ENCODE data around the gene SCGB1C2. TPM values are rescaled to one million over a fixed set of nuclear protein-coding genes. Genes with fewer than 3 reads are reported as not detected.

Gene SCGB1C2
- total RNA-seq, 2 experiments from 2014 or later, result not detected

DNA sequence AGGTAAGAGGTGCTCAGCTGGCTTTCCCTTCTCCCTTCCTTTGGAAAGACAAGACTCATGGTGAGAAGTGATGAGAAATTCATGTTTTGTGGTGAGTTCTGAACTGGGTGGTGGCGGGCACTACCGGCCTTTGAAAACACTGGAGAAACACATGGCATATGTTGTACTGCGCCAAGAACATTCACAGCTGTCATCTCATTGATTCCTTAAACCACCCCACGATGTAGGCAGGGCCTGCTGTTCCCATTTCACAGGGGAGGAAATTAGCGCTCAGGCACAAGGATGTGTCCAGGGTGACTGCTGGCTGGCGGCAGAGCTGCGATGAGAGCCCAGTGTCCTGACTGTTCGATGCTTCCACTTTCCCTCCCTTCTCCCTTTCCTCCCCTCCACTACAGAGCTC, 45.7 kb downstream of the SCGB1C2 start:
- H3K27ac Mint-ChIP-seq, result no peak overlapping the region
- no peak overlapping the region for H3K4me3 Mint-ChIP-seq
- H3K9me3 Mint-ChIP-seq, result no peaks in the 10 kb centered on the region
- DNase-seq (no peak), ATAC-seq (ENCODE audit: low read depth) (no peak)
- H3K36me3 Mint-ChIP-seq, result no peaks in the 10 kb centered on the region
- H3K4me1 Mint-ChIP-seq, result peaks cover 7% of the 10 kb centered on the region
- POLR2A ChIA-PET, result no interaction called here
- peaks cover 30% of the 10 kb centered on the region for H3K27me3 Mint-ChIP-seq

GRCh38 chr17:185445-186138, 48.2 kb downstream of the SCGB1C2 start:
- H3K9me3 Mint-ChIP-seq, result no peaks in the 10 kb centered on the region
- POLR2A ChIA-PET, result no interaction called here
- ATAC-seq (ENCODE audit: low read depth), result no peak
- H3K4me3 Mint-ChIP-seq, result peak overlapping the region; percentile 26
- no peak for DNase-seq
- H3K27me3 Mint-ChIP-seq, result peaks cover 22% of the 10 kb centered on the region
- H3K27ac Mint-ChIP-seq, result no peak overlapping the region
- H3K36me3 Mint-ChIP-seq, result no peaks in the 10 kb centered on the region
- H3K4me1 Mint-ChIP-seq, result peaks cover 7% of the 10 kb centered on the region

GRCh38 chr17:187130-187529, 49.8 kb downstream of the SCGB1C2 start:
- ATAC-seq (ENCODE audit: low read depth), result no peak
- no peak for DNase-seq
- Mint-ChIP-seq H3K27me3 (peaks cover 18% of the 10 kb centered on the region), H3K27ac (no peak overlapping the region), H3K9me3 (no peaks in the 10 kb centered on the region), H3K36me3 (no peaks in the 10 kb centered on the region), H3K4me3 (no peak overlapping the region), H3K4me1 (peaks cover 7% of the 10 kb centered on the region)
- POLR2A ChIA-PET, result no interaction called here

Other genes with a start within 250 kb of the SCGB1C2 start
- not detected for gene DOC2B, start 44.1 kb downstream of the SCGB1C2 start, total RNA-seq
- 1 to 10 TPM; 2.1 to 2.7 TPM for gene RPH3AL, start 215.2 kb downstream of the SCGB1C2 start, total RNA-seq

Measured in activated naive CD8-positive, alpha-beta T cell treated with anti-CD3 and anti-CD28 coated beads, Interleukin-2, amount 10 ng/mL, durations not matched to agents 7 days and 5 days (primary cell).